ENCODE data around the gene BLOC1S2.

- no peak for TF ChIP-seq GATA3 (IDR thresholded peaks at IDR 0.05; ENCODE audit: low read depth, low read length)
- TF ChIP-seq GATA2 (IDR thresholded peaks at IDR 0.05; ENCODE audit: low read depth, low read length), result no peak
Observed at GRCh38 chr10:100293066-100293465, 6.6 kb upstream of the BLOC1S2 start.

Data from SH-SY5Y (cell line).